Omental fat pad (tissue), 4 donors: ENCODE data around the gene TNPO3. TPM values are rescaled to one million over a fixed set of nuclear protein-coding genes. Genes with fewer than 3 reads are reported as not detected.

ENCODE experiments used
- ATAC-seq: fragments of 150-250 bp; one replicate; pipeline ENCODE4 v1.9.1; 2016; ENCODE audit warnings: mild to moderate bottlenecking, moderate library complexity; ENCODE audit not compliant: low FRiP score
- DNase-seq: peaks from one replicate; pipeline ENCODE4 v3.0.0-alpha.2; 2019; ENCODE audit warnings: low spot score
- total RNA-seq, 4 donors: library from RNA; depleted of rRNA; stranded (reverse); fragments of >200 nt; gene quantifications; one replicate each; pipeline ENCODE4 v1.1.0, GENCODE V29; 2016
- TF ChIP-seq, protein P1 (sequence below), 3 donors: fragments of 450-650 bp; IDR thresholded peaks; one replicate each; pipeline ENCODE4 v1.5.1; 2016 to 2017; ENCODE audit warnings: antibody characterized with exemption in 3 of 3, mild to moderate bottlenecking in 3 of 3, moderate library complexity in 2 of 3

The TNPO3 gene
- total RNA-seq, 4 donors from 2014 or later = 34.1 to 45.9 (median 41.1) TPM

- ATAC-seq = no peak
- TF ChIP-seq, protein P1, sequence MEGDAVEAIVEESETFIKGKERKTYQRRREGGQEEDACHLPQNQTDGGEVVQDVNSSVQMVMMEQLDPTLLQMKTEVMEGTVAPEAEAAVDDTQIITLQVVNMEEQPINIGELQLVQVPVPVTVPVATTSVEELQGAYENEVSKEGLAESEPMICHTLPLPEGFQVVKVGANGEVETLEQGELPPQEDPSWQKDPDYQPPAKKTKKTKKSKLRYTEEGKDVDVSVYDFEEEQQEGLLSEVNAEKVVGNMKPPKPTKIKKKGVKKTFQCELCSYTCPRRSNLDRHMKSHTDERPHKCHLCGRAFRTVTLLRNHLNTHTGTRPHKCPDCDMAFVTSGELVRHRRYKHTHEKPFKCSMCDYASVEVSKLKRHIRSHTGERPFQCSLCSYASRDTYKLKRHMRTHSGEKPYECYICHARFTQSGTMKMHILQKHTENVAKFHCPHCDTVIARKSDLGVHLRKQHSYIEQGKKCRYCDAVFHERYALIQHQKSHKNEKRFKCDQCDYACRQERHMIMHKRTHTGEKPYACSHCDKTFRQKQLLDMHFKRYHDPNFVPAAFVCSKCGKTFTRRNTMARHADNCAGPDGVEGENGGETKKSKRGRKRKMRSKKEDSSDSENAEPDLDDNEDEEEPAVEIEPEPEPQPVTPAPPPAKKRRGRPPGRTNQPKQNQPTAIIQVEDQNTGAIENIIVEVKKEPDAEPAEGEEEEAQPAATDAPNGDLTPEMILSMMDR (IDR thresholded peaks at IDR 0.05) = no peak
- DNase-seq = no peak
Measured at GRCh38 chr7:128920913-128921582, 133.9 kb downstream of the TNPO3 start.

DNA sequence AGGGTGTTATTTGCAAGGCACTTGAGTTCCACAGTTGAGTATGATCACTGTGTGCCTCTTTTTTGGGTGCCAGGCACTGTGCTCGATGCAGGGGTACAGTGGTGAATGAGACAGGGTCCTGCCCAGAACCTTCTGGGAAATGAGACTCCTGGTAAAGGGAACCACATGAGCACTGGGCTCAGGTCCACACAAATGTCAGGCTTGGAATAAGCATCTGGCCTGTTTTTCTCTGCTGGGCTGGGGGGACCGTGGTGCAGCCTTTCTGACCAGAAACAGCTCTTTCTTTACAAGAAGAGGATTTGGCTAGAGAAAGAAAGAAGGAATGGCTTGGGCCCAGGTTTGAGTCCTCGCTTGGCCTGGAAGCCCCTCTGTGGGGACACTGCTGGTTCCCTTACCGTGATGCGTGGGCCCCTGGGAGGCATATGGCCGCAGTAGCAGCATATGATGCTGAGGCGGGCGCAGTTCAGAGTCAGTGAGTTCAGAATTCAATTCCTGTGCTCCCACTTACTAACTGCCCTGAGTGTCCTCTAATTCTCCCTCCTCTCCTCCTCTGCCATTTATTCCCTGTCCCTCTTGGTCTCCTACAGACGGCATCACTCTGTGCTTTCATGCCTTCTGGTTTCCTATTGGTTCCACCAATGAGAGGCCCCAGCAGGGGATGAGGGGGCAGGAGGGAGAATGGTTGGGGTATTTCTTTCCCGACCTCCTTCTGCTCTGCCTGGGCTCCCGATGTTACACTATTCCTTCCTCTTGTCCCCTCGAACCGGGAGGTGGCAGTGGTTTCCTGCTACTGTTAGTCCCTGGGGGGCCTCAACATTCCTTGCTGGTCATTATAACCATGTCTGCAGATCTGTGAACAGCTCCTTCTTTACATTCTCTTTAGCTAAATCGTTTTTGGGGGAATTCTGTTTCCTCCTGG, 134.8 kb downstream of the TNPO3 start:
- ATAC-seq = no peak
- TF ChIP-seq, protein P1 (IDR thresholded peaks at IDR 0.05) = no peak
- no peak for DNase-seq

DNA sequence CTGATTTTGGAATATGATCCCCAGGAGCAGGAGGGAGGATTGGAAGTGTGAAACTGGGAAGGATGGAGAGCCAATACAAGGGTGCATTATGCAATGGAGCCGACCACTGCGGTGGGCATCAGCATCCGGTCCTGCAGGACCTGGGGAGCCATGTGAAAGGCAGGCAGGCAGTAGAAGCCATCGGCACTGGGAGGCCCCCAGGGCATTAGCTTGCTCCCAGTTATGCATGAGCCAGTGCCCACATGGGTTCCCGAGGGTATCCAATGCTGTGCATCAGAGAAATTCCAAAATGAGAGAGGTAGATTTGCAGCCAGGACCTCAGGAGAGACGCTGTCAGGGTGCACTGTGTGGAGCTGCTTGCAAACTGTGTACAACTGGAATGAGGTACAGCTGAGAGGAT, 135.7 kb downstream of the TNPO3 start:
- no peak for ATAC-seq
- DNase-seq = no peak
- TF ChIP-seq, protein P1 (IDR thresholded peaks at IDR 0.05) = no peak

DNA sequence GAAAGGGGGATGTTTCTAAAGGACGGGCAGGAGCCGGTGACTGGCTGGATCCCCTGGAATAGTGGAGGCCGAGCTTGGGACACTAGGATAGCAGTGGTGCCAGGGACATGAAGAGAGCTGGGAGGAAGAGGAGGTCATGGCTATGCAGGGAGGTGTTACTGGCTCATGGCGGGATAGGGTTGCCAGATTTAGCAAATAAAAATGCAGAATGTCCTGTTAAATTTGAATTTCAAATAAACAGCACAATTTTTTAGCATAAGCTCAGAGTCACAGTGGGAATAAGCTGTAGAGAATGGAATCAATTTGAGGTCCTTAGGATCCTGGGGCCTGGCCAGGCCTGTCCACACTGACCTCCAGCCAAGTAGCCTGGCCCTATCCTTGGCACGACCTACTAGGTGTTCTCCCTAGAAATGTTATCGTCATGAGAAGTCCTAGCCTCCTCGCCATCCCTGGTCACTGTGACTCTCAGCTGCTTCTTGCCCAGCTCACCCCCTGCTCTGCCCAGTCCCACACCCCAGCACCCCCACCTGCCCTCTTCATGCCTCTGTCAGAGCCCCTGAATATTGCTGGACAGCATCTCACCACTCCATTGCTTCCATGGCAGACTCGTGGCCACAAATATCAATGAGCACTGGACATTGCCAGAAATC, 136.8 kb downstream of the TNPO3 start:
- TF ChIP-seq, protein P1 (IDR thresholded peaks at IDR 0.05) = no peak
- DNase-seq (no peak), ATAC-seq (no peak)

DNA sequence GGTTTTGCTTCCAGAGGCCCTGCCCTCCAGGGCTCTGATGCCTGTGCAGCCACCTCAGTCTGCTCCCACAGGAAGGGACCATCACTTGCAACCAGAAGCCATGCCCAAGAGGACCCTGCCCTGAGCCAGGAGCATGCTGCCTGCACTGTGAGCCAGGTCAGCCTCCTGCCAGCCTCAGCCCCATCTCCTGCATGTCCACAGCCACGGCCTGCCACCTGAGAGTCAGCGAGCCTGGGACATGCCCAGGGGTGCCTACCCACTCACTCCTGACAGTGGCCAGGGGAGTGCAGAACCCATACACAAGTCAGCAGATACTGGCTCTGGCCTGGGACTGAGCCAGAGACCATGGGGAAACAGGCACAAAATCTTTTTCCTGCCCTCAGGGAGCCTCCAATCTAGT, 137.8 kb downstream of the TNPO3 start:
- DNase-seq (no peak), ATAC-seq (no peak)
- TF ChIP-seq, protein P1 (IDR thresholded peaks at IDR 0.05) = no peak

DNA sequence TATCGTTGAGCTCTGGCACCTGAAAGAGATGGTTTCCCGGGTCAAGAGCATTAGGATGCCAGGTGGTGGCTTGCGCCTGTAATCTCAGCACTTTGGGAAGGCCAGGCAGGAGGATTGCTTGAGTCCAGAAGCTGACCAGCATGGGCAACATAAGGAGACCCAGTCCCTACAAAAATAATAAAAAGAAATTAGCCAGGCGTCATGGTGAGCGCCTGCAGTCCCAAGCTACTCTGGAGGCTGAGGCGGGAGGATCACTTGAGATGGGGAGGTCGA, 138.3 kb downstream of the TNPO3 start:
- DNase-seq (no peak), ATAC-seq (no peak)
- TF ChIP-seq, protein P1 (IDR thresholded peaks at IDR 0.05) = no peak
